HG03575 (cell line): ENCODE measurements around the gene IL22RA1.

Experiments used
- ATAC-seq: cut with Tn5 transposase; IDR thresholded peaks from one replicate; pipeline ENCODE4 v1.9.1; 2021; ENCODE audit not compliant: unreplicated experiment, insufficient number of reproducible peaks, low FRiP score; ENCODE audit errors: extremely low read depth

Gene IL22RA1

GRCh38 chr1:24119859-24120756 lies 22.8 kb downstream of the IL22RA1 start:
- no peak for ATAC-seq

- ATAC-seq: no peak
These were observed 23.5 kb downstream of the IL22RA1 start for GRCh38 chr1:24119489-24119858.

- ATAC-seq: no peak
These were observed 24.3 kb downstream of the IL22RA1 start for GRCh38 chr1:24118410-24119242.

GRCh38 chr1:24117722-24118409 lies 25.1 kb downstream of the IL22RA1 start:
- ATAC-seq: no peak

GRCh38 chr1:24117132-24117531 lies 25.8 kb downstream of the IL22RA1 start:
- ATAC-seq: no peak

GRCh38 chr1:24114753-24115152 lies 28.2 kb downstream of the IL22RA1 start:
- no peak for ATAC-seq

GRCh38 chr1:24113641-24114033 lies 29.3 kb downstream of the IL22RA1 start:
- no peak for ATAC-seq

- ATAC-seq: no peak
These were observed 30.8 kb downstream of the IL22RA1 start, which contains the start of gene MYOM3 for GRCh38 chr1:24111996-24112779. Gene MYOM3 (minus strand): TSS chr1:24112135. CDS start chr1:24108636, 3,499 bp downstream.

- ATAC-seq: no peak
These were observed 31.5 kb downstream of the IL22RA1 start for GRCh38 chr1:24111262-24111995.

GRCh38 chr1:24110642-24111261 lies 32.2 kb downstream of the IL22RA1 start:
- no peak for ATAC-seq

- ATAC-seq: no peak
These were observed 33.1 kb downstream of the IL22RA1 start for GRCh38 chr1:24109686-24110475.

- no peak for ATAC-seq
These were observed 33.8 kb downstream of the IL22RA1 start for GRCh38 chr1:24109166-24109483.

- ATAC-seq: no peak
These were observed 34.4 kb downstream of the IL22RA1 start for GRCh38 chr1:24108334-24109165.

- ATAC-seq: no peak
These were observed 35.3 kb downstream of the IL22RA1 start for GRCh38 chr1:24107462-24108138.

- no peak for ATAC-seq
These were observed 37.4 kb downstream of the IL22RA1 start for GRCh38 chr1:24105368-24106160.
